Activated T-helper 2 cell treated with anti-CD3 and anti-CD28 coated beads, Interferon-gamma antibody, Interleukin-2, Interleukin-4, amounts not matched to agents 10 μg/mL and 5 μg/mL and 100 μg/mL, durations not matched to agents 14 hours and 24 hours and 36 hours (primary cell): ENCODE data around the gene TST. TPM values are rescaled to one million over a fixed set of nuclear protein-coding genes. Genes with fewer than 3 reads are reported as not detected.
A peak's percentile ranks its signal among the peaks of the same experiment; 100 is the strongest.

Experiments used
- DNase-seq: peaks from one replicate; pipeline ENCODE4 v3.0.0; 2021; ENCODE audit warnings: low spot score
- H3K27ac Mint-ChIP-seq: one replicate; pipeline ENCODE4 v1.8.0; 2021; ENCODE audit warnings: mixed read lengths
- H3K27me3 Mint-ChIP-seq: one replicate; pipeline ENCODE4 v1.8.0; 2021; ENCODE audit warnings: low read depth, mixed read lengths
- H3K36me3 Mint-ChIP-seq: one replicate; pipeline ENCODE4 v1.8.0; 2021; ENCODE audit warnings: low read depth, mixed read lengths
- H3K4me1 Mint-ChIP-seq: one replicate; pipeline ENCODE4 v1.8.0; 2021; ENCODE audit warnings: low read depth, mixed read lengths
- H3K4me3 Mint-ChIP-seq: one replicate; pipeline ENCODE4 v1.8.0; 2021; ENCODE audit warnings: low read depth, mild to moderate bottlenecking, moderate library complexity, mixed read lengths
- H3K9me3 Mint-ChIP-seq: one replicate; pipeline ENCODE4 v1.8.0; 2021; ENCODE audit warnings: mixed read lengths
- intact Hi-C: fragments of 100-400 bp; cut with micrococcal nuclease; formaldehyde crosslinking; loops from one replicate; pipeline ENCODE4 v1.15.1; 2023
- total RNA-seq: library from RNA; stranded (reverse); gene quantifications from 2 replicates; pipeline ENCODE4 v1.2.3, GENCODE V29; 2022

Gene TST
- total RNA-seq, 1 donor from 2014 or later, result 15.2 TPM

DNA sequence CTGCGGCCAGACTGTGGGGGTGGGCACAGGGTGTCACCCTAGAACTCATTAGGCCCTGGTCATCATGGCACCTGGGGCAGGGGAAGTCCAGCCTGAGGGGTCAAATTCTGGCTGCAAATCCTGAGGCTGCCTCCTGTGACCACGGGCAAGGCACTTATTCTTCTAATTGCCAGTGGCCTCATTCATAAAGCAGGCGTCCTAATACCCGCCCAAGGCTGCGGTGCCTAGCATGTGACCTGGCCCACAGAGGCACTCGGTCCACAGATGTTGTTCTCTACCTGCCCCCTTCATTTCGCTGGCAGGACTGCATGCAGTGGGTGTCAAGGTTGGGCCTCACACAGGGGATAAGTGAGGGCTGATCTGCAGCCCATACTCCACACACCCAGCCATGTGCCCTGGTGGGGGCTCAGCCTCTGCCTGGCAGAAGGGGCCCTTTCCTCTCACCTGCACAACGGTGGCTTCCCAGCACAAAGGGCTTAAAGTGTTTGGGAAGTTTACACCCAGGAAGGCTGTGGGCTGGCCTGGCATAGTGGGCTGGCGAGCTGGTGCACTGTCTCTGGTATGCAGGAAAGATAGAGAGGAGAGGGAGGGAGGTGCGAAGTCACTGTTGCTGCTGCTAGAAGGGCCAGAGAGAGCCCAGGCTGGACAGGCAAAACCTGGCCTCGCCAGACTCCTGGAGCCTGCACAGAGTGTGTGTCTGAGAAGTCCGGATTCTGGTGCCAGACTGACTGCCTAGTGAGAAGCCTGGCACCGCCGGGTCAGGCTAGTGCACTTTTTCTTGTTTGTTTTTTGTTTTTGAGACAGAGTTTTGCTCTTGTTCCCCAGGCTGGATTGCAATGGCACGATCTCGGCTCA, 3.5 kb upstream of the TST start:
- Mint-ChIP-seq H3K36me3 (peaks cover 10% of the 10 kb centered on the region), H3K4me1 (peaks cover 10% of the 10 kb centered on the region), H3K27ac (no peak overlapping the region), H3K4me3 (no peak overlapping the region), H3K27me3 (no peaks in the 10 kb centered on the region), H3K9me3 (no peaks in the 10 kb centered on the region)
- DNase-seq, result no peak
- intact Hi-C loops, result no loop called here

DNA sequence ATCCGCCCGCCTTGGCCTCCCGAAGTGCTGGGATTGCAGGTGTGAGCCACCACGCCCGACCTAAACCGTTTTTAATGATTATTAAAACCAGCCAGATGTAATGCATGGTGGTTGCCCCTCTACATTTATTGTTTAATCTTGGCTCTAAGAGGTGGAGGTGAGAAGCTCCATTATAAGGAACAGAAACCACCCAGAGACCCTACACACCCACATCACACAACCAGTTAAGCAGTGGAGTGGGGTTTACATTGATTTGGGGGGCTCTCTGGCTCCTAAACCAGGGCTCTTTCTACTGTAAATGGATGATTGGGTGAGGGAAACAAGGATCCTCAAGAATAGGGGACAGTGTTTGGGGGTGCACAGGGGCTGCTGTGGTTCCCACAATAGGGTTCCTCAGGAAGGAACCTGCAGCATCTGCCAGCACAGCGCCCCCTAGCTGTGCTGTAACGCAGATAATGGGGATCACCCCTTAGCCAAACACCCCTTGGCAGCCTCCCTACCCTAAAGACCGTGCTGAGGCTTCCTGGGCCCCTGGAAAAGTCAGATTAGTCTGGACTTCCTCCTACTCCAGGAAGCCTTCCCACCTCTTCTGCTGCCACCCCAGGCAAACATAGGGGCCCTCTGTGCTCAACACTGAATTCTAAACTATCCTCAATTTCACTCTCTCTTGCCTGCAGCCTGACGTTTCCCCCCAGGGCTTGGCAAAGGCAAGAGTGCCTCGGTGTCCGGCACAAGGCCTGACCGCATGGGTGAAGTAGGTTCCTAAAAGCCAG, 2.6 kb upstream of the TST start:
- H3K27me3 Mint-ChIP-seq, result no peaks in the 10 kb centered on the region
- peaks cover 10% of the 10 kb centered on the region for H3K36me3 Mint-ChIP-seq
- H3K27ac Mint-ChIP-seq, result no peak overlapping the region
- peak overlapping the region; percentile 74 for H3K4me3 Mint-ChIP-seq
- H3K4me1 Mint-ChIP-seq, result peaks cover 10% of the 10 kb centered on the region
- intact Hi-C loops, result no loop called here
- H3K9me3 Mint-ChIP-seq, result no peaks in the 10 kb centered on the region
- peak; percentile 42 for DNase-seq

GRCh38 chr22:37021041-37021440, 1.8 kb upstream of the TST start:
- Mint-ChIP-seq H3K36me3 (peaks cover 8% of the 10 kb centered on the region), H3K27ac (no peak overlapping the region), H3K27me3 (no peaks in the 10 kb centered on the region), H3K4me1 (peaks cover 10% of the 10 kb centered on the region), H3K4me3 (no peak overlapping the region), H3K9me3 (no peaks in the 10 kb centered on the region)
- DNase-seq, result no peak
- intact Hi-C loops, result no loop called here

GRCh38 chr22:37020192-37020479, 889 bp upstream of the TST start:
- H3K9me3 Mint-ChIP-seq, result no peaks in the 10 kb centered on the region
- peak overlapping the region; percentile 85 for H3K27ac Mint-ChIP-seq
- intact Hi-C loops, result no loop called here
- peaks cover 10% of the 10 kb centered on the region for H3K4me1 Mint-ChIP-seq
- DNase-seq, result no peak
- peaks cover 8% of the 10 kb centered on the region for H3K36me3 Mint-ChIP-seq
- H3K4me3 Mint-ChIP-seq, result peak overlapping the region; percentile 90
- H3K27me3 Mint-ChIP-seq, result no peaks in the 10 kb centered on the region

DNA sequence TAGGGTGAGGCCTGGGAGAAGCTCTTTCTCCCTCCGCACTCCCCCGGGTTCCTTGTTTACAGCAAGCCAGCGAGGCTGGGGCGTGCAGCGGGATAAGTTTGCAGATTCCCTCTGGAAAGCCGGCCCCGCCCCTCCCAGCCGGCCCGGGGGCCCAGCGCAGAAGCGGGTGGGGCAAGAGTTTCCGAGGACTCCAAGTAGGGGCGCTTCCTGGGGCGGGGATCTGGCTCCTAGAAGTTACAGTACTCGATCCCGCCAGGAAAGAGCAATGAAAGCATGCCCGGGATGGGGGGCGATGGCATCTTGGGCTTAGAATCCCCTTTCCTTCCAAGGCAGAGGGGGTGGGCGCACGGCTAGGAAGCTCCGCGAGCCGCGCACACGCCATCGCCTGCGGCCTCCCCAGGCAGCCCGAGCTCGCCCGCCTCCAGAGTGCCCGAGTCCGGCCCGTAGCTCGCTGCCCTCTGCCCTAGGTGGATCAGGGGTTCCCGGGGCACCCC, 385 bp downstream of the TST start:
- Mint-ChIP-seq H3K36me3 (peaks cover 3% of the 10 kb centered on the region), H3K27ac (peak overlapping the region; percentile 52), H3K4me3 (peak overlapping the region; percentile 86), H3K27me3 (no peaks in the 10 kb centered on the region), H3K9me3 (no peaks in the 10 kb centered on the region), H3K4me1 (peaks cover 7% of the 10 kb centered on the region)
- intact Hi-C loops, result no loop called here
- no peak for DNase-seq

- peaks cover 7% of the 10 kb centered on the region for H3K4me1 Mint-ChIP-seq
- intact Hi-C loops, result no loop called here
These were observed 997 bp downstream of the TST start for GRCh38 chr22:37018086-37018814.

GRCh38 chr22:37017356-37017755, 1.9 kb downstream of the TST start:
- Mint-ChIP-seq H3K27ac (no peak overlapping the region), H3K4me3 (no peak overlapping the region), H3K9me3 (no peaks in the 10 kb centered on the region), H3K36me3 (peaks cover 3% of the 10 kb centered on the region), H3K27me3 (no peaks in the 10 kb centered on the region), H3K4me1 (peaks cover 7% of the 10 kb centered on the region)
- DNase-seq, result no peak
- intact Hi-C loops, result no loop called here

More at GRCh38 chr22:37018086-37018814, 997 bp downstream of the TST start:
- peaks cover 3% of the 10 kb centered on the region for H3K36me3 Mint-ChIP-seq
- no peaks in the 10 kb centered on the region for H3K9me3 Mint-ChIP-seq
- H3K4me3 Mint-ChIP-seq, result peak overlapping the region; percentile 86
- H3K27ac Mint-ChIP-seq, result peak overlapping the region; percentile 52
- no peak for DNase-seq
- H3K27me3 Mint-ChIP-seq, result no peaks in the 10 kb centered on the region

DNA sequence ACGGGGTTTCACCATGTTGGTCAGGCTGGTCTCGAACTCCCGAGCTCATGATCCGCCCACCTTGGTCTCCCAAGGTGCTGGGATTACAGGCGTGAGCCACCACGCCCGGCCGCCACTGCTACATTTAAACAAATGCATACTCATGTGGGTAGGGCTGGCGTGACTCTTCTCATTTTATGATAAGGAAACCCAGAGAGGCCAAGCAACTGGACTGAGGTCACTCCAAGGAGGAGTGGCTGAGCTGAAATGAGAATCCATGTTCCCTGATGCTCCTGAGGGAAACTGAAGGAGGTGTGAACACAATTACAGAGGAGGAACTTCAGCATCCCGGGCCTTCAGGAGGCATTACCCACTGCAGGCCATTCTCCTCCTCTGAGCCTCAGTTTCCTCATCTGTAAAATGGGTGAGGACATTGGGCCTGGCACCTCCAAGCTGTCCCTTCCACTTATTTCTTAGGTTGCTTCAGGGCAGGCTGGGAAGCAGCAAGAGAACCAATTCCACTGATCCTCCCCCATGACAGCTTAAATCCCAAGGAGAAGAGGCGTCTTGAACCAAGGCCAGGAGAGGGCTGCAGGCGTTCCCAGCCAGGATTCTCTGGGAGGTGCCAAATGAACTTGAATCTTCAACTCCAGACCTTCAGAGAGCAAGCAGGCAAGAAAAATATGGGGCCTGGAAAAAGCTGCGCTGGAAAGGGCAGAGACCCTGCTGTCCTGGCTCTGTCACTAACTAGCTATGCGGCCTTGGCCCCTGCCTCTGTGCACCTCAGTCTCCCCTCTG, 2.9 kb downstream of the TST start:
- Mint-ChIP-seq H3K4me3 (no peak overlapping the region), H3K27me3 (no peaks in the 10 kb centered on the region), H3K4me1 (peaks cover 2% of the 10 kb centered on the region), H3K9me3 (no peaks in the 10 kb centered on the region), H3K36me3 (peaks cover 3% of the 10 kb centered on the region), H3K27ac (no peak overlapping the region)
- no peak for DNase-seq
- intact Hi-C loops, result no loop called here

DNA sequence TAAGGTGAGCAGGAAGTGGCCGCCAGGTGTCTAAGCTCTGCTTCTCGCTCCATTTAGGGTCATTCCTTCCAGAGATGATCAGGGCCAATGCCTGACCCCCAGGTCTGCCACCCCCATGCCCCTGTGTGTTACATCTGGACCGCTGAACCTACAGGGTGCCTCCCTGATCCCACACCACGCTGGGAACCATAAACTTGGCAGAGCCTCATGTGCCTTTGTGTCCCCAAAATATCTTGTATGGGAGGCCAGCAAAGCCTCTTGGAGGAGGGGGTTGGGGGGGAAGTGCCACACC, 3.7 kb downstream of the TST start:
- Mint-ChIP-seq H3K4me3 (no peak overlapping the region), H3K27me3 (no peaks in the 10 kb centered on the region), H3K4me1 (no peaks in the 10 kb centered on the region), H3K27ac (no peak overlapping the region), H3K9me3 (no peaks in the 10 kb centered on the region), H3K36me3 (peaks cover 3% of the 10 kb centered on the region)
- no peak for DNase-seq
- intact Hi-C loops, result no loop called here

DNA sequence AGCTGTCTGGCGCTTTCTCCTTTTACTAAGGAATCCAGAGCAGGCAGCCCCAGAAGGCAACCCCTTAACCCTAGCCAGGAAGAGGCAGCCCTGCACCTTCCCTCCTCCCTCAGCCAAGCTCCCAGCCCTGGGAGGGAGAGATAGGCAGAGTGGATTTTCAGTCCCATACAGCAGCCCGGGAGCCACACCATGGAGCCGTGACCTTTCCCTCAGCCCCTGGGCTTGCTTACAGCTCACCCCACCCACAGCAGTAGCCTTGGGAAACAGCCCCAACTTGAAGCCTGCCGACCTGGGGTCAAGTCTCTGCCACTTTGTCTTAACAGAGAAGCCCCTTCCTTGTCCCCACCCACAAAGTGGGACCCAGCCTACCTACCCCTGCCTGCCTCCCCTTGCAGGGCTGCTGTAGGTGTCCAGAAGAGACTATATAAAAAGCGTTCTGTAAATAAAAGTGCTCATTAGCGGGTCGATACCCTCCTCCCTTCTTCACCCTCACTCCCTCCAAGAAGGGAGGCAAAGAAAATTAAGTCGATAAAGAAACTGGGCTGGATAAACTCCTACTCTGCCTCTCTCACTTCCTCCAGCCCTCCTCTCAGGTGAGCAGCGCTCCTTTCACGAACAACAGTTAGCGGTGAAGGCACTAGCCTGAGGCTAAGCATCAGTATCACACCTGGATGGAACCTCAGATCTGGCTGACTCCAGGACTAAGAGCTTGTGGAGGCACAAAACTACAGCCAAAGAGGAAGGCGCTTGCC, 4.2 kb downstream of the TST start:
- Mint-ChIP-seq H3K27ac (no peak overlapping the region), H3K27me3 (no peaks in the 10 kb centered on the region), H3K4me1 (no peaks in the 10 kb centered on the region), H3K36me3 (peaks cover 3% of the 10 kb centered on the region), H3K4me3 (no peak overlapping the region), H3K9me3 (no peaks in the 10 kb centered on the region)
- intact Hi-C loops, result no loop called here
- no peak for DNase-seq

DNA sequence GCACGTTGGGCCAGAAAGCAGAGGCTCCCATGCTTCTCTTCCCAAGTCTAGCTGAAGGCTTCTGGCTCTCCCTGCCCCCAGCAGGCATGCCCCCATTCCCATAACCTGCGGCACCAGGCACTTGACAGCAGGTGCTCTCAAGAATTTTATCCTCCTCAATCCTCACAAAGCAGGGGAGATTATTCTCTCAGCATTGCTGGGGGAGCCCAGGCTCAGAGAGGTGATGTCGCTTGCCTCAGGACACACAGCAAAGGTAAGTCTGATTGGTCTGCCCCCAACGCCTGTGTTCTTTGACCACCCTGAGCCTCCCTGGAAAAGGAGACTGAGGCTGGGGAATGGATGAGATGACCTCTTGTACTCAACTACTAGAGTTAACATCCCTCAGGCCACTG, 4.8 kb downstream of the TST start:
- H3K27ac Mint-ChIP-seq, result no peak overlapping the region
- intact Hi-C loops, result no loop called here
- H3K9me3 Mint-ChIP-seq, result no peaks in the 10 kb centered on the region
- DNase-seq, result no peak
- H3K27me3 Mint-ChIP-seq, result peaks cover 5% of the 10 kb centered on the region
- no peak overlapping the region for H3K4me3 Mint-ChIP-seq
- no peaks in the 10 kb centered on the region for H3K36me3 Mint-ChIP-seq
- H3K4me1 Mint-ChIP-seq, result no peaks in the 10 kb centered on the region

DNA sequence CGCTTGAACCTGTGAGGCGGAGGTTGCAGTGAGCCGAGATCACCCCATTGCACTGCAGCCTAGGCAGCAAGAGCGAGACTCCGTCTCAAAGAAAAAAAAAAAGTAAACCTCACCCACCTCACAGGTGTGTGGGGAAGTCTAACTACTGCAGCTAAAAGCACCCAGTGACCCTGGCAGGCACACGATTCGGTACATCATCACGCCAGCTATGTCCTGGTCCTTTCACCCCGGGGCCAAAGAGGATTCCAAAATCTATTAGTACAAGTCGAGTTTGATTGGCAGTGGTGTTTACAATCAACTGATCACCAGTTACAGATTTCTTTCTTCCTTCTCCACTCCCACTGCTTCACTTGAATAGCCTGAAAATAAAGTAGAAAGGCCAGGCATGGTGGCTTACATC, 6.3 kb downstream of the TST start:
- Mint-ChIP-seq H3K27ac (no peak overlapping the region), H3K4me3 (no peak overlapping the region), H3K9me3 (no peaks in the 10 kb centered on the region), H3K4me1 (no peaks in the 10 kb centered on the region), H3K27me3 (peaks cover 13% of the 10 kb centered on the region), H3K36me3 (no peaks in the 10 kb centered on the region)
- DNase-seq, result no peak
- intact Hi-C loops, result no loop called here
